H1 (cell line): Measurements from ENCODE around the gene MRPS6. TPM values are rescaled to one million over a fixed set of nuclear protein-coding genes. Genes with fewer than 3 reads are reported as not detected.

Experiments used
- CBX8 ChIP-seq: fragments of 300-800, 300-1000 bp; sonication (generic); IDR thresholded peaks from 2 replicates; pipeline ENCODE4 v1.7.1; 2016; ENCODE audit warnings: low read depth, low read length, borderline replicate concordance
- EZH2 ChIP-seq: fragments of 200-600 bp; sonication (generic); IDR thresholded peaks from 2 replicates; pipeline ENCODE4 v1.7.1; 2012; ENCODE audit warnings: low read depth, mild to moderate bottlenecking, moderate library complexity, low read length, inconsistent platforms; ENCODE audit not compliant: severe bottlenecking
- NRF1 ChIP-seq: IDR thresholded peaks from 2 replicates; pipeline ENCODE4 v1.6.1; 2011; ENCODE audit warnings: mild to moderate bottlenecking, low read depth, low read length, improper control_type of control experiment
- RFX5 ChIP-seq: IDR thresholded peaks from 2 replicates; pipeline ENCODE4 v1.6.1; 2011; ENCODE audit warnings: low read depth, low read length, improper control_type of control experiment, borderline replicate concordance
- SRF ChIP-seq: IDR thresholded peaks from 2 replicates; pipeline ENCODE4 v1.6.1; 2011; ENCODE audit warnings: mild to moderate bottlenecking, low read depth, low read length, moderate library complexity
- SUZ12 ChIP-seq: fragments of 200-600 bp; sonication (generic); IDR thresholded peaks from 2 replicates; pipeline ENCODE4 v1.6.1; 2012; ENCODE audit warnings: mild to moderate bottlenecking, inconsistent platforms, low read length, moderate library complexity, mixed read lengths
- polyA plus RNA-seq, 7 experiments: library from polyadenylated mRNA; depleted of rRNA in 3 of 7; stranded (reverse) in 5 of 7; unstranded in 2 of 7; fragments of >200 nt in 5 of 7; fragments of 200-250 nt in 2 of 7; gene quantifications; 1 replicate in 5 of 7; 2 replicates in 1 of 7; 4 replicates in 1 of 7; pipeline versions ENCODE4 v1.2.1 to v1.2.3, GENCODE V29; 2011 to 2013; ENCODE audit warnings: missing spikeins in 2 of 7, mixed read lengths in 2 of 7
- total RNA-seq: library from RNA; stranded (reverse); fragmentation: NEBNext Ultra II Directional; extraction: Animal tissue kit (Norgen Biotek cat#: 25700); gene quantifications from 2 replicates; pipeline ENCODE4 v1.2.1, GENCODE V29; 2021
- TF ChIP-seq, protein P1 (sequence below): fragments of 300-600 bp; sonication (generic); IDR thresholded peaks from 2 replicates; pipeline ENCODE4 v1.7.1; 2012; ENCODE audit warnings: low read length, moderate library complexity, mild to moderate bottlenecking, inconsistent platforms; ENCODE audit not compliant: insufficient replicate concordance
- TF ChIP-seq, protein P2 (sequence below): IDR thresholded peaks from 2 replicates; pipeline ENCODE4 v1.6.1; 2012; ENCODE audit warnings: low read length, inconsistent platforms

Gene MRPS6
- total and polyA plus RNA-seq, 2 of the 8 experiments (the other 6 are each of a cell fraction or from before 2014, with no cell fraction given), result 62.7 to 156 TPM

DNA sequence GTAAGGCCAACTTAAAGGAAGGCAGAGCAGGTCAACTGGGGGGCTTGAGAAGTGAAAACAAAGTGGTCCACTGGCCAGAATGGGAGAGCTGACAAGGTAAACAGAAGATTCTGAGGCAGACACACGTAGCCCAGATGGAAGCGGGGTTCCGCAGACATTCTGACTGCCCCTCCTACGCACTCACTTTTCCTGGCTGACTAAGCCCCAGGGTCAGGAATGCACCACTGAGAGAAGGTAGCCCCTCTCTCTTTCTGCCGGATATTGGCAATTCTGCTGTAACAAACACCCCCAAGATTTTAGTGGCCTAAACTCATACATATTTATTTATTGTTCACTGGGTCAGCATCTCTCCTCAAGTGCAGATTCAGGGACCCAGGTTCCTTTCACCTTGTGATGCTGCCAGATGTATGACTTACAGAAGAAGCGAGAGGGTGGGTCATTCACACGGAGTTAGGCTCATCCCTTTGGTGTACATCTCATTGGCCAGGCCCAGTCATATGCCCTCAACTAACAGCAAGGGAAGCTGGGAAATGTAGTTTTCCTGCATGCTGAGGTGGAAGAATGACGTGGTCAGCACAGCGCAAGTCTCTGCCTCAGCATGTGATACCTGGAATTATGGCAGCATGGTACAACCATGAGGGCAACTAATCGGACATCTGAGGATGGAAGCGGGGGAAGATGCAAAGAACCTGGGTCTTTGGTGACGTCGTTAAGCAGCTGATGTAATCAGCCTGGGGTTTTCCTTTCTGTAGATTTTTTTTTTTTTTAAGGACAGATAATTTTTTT lies 43.4 kb upstream of the MRPS6 start (continued):
- TF ChIP-seq, protein P1, sequence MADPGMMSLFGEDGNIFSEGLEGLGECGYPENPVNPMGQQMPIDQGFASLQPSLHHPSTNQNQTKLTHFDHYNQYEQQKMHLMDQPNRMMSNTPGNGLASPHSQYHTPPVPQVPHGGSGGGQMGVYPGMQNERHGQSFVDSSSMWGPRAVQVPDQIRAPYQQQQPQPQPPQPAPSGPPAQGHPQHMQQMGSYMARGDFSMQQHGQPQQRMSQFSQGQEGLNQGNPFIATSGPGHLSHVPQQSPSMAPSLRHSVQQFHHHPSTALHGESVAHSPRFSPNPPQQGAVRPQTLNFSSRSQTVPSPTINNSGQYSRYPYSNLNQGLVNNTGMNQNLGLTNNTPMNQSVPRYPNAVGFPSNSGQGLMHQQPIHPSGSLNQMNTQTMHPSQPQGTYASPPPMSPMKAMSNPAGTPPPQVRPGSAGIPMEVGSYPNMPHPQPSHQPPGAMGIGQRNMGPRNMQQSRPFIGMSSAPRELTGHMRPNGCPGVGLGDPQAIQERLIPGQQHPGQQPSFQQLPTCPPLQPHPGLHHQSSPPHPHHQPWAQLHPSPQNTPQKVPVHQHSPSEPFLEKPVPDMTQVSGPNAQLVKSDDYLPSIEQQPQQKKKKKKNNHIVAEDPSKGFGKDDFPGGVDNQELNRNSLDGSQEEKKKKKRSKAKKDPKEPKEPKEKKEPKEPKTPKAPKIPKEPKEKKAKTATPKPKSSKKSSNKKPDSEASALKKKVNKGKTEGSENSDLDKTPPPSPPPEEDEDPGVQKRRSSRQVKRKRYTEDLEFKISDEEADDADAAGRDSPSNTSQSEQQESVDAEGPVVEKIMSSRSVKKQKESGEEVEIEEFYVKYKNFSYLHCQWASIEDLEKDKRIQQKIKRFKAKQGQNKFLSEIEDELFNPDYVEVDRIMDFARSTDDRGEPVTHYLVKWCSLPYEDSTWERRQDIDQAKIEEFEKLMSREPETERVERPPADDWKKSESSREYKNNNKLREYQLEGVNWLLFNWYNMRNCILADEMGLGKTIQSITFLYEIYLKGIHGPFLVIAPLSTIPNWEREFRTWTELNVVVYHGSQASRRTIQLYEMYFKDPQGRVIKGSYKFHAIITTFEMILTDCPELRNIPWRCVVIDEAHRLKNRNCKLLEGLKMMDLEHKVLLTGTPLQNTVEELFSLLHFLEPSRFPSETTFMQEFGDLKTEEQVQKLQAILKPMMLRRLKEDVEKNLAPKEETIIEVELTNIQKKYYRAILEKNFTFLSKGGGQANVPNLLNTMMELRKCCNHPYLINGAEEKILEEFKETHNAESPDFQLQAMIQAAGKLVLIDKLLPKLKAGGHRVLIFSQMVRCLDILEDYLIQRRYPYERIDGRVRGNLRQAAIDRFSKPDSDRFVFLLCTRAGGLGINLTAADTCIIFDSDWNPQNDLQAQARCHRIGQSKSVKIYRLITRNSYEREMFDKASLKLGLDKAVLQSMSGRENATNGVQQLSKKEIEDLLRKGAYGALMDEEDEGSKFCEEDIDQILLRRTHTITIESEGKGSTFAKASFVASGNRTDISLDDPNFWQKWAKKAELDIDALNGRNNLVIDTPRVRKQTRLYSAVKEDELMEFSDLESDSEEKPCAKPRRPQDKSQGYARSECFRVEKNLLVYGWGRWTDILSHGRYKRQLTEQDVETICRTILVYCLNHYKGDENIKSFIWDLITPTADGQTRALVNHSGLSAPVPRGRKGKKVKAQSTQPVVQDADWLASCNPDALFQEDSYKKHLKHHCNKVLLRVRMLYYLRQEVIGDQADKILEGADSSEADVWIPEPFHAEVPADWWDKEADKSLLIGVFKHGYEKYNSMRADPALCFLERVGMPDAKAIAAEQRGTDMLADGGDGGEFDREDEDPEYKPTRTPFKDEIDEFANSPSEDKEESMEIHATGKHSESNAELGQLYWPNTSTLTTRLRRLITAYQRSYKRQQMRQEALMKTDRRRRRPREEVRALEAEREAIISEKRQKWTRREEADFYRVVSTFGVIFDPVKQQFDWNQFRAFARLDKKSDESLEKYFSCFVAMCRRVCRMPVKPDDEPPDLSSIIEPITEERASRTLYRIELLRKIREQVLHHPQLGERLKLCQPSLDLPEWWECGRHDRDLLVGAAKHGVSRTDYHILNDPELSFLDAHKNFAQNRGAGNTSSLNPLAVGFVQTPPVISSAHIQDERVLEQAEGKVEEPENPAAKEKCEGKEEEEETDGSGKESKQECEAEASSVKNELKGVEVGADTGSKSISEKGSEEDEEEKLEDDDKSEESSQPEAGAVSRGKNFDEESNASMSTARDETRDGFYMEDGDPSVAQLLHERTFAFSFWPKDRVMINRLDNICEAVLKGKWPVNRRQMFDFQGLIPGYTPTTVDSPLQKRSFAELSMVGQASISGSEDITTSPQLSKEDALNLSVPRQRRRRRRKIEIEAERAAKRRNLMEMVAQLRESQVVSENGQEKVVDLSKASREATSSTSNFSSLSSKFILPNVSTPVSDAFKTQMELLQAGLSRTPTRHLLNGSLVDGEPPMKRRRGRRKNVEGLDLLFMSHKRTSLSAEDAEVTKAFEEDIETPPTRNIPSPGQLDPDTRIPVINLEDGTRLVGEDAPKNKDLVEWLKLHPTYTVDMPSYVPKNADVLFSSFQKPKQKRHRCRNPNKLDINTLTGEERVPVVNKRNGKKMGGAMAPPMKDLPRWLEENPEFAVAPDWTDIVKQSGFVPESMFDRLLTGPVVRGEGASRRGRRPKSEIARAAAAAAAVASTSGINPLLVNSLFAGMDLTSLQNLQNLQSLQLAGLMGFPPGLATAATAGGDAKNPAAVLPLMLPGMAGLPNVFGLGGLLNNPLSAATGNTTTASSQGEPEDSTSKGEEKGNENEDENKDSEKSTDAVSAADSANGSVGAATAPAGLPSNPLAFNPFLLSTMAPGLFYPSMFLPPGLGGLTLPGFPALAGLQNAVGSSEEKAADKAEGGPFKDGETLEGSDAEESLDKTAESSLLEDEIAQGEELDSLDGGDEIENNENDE, result no peak
- TF ChIP-seq EZH2, result no peak
- no peak for TF ChIP-seq SRF
- TF ChIP-seq CBX8, result no peak
- no peak for TF ChIP-seq NRF1
- TF ChIP-seq SUZ12, result no peak
- TF ChIP-seq, protein P2, sequence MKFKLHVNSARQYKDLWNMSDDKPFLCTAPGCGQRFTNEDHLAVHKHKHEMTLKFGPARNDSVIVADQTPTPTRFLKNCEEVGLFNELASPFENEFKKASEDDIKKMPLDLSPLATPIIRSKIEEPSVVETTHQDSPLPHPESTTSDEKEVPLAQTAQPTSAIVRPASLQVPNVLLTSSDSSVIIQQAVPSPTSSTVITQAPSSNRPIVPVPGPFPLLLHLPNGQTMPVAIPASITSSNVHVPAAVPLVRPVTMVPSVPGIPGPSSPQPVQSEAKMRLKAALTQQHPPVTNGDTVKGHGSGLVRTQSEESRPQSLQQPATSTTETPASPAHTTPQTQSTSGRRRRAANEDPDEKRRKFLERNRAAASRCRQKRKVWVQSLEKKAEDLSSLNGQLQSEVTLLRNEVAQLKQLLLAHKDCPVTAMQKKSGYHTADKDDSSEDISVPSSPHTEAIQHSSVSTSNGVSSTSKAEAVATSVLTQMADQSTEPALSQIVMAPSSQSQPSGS, result no peak
- no peak for TF ChIP-seq RFX5
